NCI-H1436 (cell line): ENCODE measurements around the gene GTF2H1.
"Not testable (repeated sequence)": the region's sequence is repeated elsewhere in the genome, so short reads cannot be mapped to it uniquely, and the experiment has no call there.

ENCODE experiments used
- DNase-seq: peaks from one replicate; lab custom pipeline; 2025; lab: John Stamatoyannopoulos, UW

The GTF2H1 gene

DNA sequence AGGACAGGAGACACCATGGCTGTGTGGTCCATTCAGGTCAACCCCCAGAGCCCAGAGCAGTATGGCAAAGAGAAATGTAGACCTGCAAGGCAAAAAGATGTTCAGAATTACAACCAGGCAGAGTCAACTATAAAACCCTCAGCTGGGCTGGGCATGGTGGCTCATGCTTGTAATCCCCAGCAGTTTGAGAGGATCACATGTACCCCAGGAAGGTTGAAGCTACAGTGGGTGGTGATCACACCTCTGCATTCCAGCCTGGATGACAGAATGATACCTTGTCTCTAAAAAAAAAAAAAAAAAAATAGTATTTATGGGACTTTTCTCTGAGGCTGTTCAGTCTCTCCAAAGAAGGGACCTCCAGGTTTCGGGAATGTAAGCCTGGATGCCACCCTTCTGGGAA lies 53.6 kb downstream of the GTF2H1 start:
- no peak for DNase-seq

GRCh38 chr11:18379201-18379600 lies 56.8 kb downstream of the GTF2H1 start:
- no peak for DNase-seq

DNA sequence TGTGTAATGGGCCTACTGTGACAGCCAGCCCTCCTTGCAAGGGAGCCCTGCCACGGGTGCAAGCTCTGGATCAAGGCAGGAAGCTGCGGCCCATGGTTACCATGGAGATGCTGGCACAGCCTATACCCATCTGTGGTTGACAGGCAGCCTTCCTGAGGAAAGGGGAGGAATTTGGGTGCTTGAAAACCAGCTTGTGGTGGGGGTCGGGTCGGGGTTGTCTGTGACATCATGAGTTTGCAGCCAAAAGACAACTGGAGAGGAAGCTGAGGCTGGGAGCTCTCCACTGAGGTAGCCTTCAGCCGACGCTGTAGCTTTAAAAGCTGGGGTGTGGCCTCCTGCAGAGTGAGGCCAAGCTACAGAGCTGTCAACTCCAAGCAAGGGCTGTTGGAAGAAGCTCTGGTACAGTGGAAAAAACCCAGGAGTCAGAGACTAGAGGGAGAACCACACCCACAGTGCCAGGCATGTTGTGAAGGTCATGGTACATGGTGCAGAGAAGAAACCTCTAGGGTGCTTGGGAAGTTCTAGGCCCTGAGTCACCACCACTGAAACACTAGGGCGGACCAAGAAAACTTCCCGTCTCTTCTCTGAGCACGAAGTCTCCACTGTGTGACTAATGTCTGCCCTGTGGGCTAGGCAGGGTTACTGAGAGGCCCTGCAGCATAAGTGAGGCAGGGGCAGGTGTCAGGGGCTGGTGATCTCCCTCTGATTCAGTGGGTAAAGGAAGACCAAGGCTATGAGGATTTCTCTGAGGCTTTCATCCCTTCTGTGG lies 61.2 kb downstream of the GTF2H1 start:
- no peak for DNase-seq

DNA sequence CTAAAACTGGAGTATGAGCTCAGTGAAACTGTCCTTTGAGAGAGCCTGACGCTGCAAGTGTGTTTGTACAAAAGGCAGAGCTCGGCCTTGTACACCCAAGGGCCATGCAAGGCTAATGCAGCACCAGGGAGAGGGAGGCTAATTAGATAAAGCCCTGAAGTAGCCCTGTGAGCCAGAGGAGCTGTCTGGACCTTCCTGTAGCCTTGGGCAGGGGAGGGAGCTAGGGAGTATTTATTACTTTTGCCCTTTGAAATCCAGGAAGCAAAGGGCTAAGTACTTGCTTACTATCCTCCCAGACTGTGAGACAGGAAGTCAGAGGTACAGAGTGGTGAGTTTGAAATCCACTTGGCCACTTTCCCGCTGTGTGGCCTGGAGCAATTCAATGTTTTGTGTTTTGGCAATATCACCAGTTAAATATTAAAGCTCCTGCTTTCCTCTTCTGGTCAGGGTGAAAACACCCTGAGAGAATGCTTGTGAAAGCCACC lies 61.8 kb downstream of the GTF2H1 start:
- no peak for DNase-seq

- DNase-seq, result no peak
Measured at GRCh38 chr11:18390088-18390487, 67.7 kb downstream of the GTF2H1 start.

- no peak for DNase-seq
Measured at GRCh38 chr11:18392434-18393321, 70.3 kb downstream of the GTF2H1 start.

DNA sequence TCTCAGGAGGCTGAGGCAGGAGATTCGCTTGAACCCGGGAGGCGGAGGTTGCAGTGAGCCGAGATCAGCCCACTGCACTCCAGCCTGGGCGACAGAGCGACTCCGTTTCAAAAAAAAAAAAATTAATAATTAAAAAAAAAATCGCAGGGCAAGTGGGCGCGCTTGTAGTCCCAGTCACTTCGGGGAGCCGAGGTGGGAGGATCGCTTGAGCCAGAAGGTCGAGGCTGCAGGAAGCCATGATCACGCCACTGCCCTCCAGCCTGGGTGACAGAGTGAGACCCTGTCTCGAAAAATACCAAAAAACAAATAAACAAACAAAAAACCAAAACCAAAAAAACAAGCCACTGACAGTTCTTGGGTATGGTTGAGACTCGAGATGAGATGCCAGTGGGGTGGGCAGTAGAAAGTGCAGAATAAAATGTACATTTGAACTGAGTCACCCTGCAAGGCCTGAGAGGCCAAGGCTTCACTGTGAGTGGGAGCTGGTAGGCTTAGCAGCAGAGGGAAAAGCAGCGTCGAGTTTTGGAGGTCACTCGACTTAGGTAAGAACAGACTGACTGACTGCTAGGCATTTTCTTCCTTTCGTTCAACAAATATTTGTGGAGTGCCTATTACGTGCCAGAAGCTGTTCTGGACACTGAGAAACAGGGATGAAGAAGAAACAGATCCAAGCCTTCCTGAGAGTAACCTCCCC lies 71.4 kb downstream of the GTF2H1 start:
- no peak for DNase-seq

- peak; percentile 96 for DNase-seq
Measured at GRCh38 chr11:18394275-18394927, 72.0 kb downstream of the GTF2H1 start, which contains the start of gene LDHA. TSS of gene LDHA (plus strand) at chr11:18394563. CDS start at chr11:18396843, 2,280 bp downstream.

GRCh38 chr11:18394928-18395734 lies 72.8 kb downstream of the GTF2H1 start:
- DNase-seq, result no peak

DNA sequence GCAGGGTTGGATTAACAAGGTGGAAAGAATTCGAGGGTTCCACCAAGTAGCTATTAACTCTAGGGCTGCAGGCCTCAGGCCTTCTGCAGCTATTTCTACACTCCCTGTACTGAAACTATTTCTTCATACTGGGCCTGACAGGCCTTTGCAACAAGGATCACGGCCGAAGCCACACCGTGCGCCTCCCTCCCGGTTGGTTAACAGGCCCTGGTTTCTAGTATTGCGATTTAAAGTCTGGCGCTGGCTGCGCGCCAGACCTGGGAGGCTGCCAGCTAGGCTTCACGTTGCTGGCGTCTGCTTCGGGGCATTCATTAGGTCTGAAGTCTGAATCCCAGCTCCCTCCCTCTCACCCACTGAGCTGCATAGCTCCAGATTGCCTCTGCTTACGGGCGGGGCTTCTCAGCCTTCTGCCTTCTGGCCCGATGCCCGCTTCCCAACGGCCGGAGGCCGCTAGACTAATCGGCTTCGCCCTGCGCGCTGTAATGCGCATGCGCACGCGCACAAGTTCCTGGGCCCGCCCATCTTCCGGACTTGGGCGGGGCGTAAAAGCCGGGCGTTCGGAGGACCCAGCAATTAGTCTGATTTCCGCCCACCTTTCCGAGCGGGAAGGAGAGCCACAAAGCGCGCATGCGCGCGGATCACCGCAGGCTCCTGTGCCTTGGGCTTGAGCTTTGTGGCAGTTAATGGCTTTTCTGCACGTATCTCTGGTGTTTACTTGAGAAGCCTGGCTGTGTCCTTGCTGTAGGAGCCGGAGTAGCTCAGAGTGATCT lies 73.6 kb downstream of the GTF2H1 start:
- DNase-seq, result peak; percentile 98

GRCh38 chr11:18397921-18398320 lies 75.6 kb downstream of the GTF2H1 start:
- DNase-seq, result no peak

DNA sequence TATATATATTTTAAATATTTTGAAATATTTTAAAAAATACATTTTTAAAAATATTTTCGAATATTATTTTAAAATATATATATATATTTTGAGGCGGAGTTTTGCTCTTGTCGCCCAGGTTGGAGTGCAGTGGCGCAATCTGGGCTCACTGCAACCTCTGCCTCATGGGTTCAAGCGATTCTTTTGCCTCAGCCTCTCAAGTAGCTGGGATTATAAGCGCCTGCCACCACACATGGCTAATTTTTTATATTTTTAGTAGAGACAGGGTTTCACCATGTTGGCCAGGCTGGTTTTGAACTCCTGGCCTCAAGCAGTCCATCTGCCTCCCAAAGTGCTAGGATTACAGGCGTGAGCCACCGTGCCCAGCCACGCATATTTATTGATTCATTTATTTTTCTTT lies 78.7 kb downstream of the GTF2H1 start:
- not testable (repeated sequence) for DNase-seq

DNA sequence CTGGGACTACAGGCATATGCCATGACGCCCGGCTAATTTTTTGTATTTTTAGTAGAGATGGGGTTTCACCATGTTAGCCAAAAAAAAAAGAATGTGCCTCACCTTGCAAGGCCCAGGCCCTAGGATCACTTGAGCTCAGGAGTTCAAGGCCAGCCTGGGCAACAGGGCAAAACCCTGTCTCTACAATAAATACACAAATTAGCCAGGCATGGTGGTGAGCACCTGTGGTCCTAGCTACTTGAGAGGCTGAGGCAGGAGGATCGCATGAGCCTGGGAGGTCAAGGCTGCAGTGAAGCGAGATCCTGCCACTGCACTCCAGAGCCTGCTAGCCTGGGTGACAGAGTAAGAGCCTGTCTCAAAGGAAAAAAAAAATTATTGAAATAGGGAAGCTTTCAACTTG lies 81.7 kb downstream of the GTF2H1 start:
- no peak for DNase-seq

DNA sequence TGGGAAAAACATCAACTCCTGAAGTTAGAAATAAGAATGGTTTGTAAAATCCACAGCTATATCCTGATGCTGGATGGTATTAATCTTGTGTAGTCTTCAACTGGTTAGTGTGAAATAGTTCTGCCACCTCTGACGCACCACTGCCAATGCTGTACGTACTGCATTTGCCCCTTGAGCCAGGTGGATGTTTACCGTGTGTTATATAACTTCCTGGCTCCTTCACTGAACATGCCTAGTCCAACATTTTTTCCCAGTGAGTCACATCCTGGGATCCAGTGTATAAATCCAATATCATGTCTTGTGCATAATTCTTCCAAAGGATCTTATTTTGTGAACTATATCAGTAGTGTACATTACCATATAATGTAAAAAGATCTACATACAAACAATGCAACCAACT lies 85.0 kb downstream of the GTF2H1 start:
- DNase-seq, result not testable (repeated sequence)

GRCh38 chr11:18408558-18409291 lies 86.4 kb downstream of the GTF2H1 start:
- DNase-seq, result no peak

GRCh38 chr11:18416459-18416858 lies 94.1 kb downstream of the GTF2H1 start:
- DNase-seq, result no peak
